ENCODE data around the gene SLC25A22.

The SLC25A22 gene

DNA sequence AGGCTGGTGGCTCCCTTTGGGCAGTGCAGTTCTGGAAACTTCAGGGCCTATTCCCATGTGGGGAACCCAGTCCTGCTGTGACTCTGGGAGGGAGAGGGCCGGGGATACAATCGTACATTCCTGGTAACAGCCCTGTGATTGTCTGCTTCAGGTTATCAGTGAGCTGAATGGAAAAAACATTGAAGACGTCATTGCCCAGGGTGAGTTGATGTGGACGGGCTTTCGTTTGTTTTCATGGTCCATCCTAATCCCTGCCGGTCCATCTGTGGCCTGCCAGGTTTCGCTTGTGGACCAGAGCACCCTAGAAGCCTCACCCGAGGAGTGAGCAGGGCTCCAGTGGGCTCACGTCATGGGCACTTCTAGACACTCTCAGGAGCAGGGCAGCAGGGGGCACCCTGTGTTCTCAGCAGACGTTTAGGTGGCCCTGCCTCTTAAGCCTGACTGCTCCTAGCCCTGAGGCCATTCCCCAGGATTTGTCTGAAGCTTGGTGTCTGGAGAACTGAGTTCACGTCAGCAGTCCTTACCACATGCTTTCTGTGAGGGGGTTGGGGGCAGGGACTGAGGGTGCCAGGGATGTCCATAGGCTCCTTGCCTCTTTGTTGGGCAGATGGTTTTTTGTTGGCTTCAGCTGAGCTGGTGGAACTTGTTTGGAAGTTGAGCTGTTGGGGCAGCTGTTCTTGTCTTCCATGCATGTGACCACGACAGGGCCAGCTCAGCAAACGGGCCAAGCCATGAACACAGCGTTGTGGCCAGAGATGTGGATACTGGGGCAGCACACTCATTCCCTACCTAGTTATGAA, 13.6 kb upstream of the SLC25A22 start:
- TF ChIP-seq NFIC (IDR thresholded peaks at IDR 0.05) (no peak), EP300 (IDR thresholded peaks at IDR 0.05; ENCODE audit: borderline replicate concordance) (no peak), FOXM1 (IDR thresholded peaks at IDR 0.05; ENCODE audit: borderline replicate concordance, low read depth) (no peak), TCF12 (IDR thresholded peaks at IDR 0.05; ENCODE audit: low read depth) (no peak)
- TF ChIP-seq, protein P1, sequence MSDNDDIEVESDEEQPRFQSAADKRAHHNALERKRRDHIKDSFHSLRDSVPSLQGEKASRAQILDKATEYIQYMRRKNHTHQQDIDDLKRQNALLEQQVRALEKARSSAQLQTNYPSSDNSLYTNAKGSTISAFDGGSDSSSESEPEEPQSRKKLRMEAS (IDR thresholded peaks at IDR 0.05), result no peak
- TF ChIP-seq, protein P2, sequence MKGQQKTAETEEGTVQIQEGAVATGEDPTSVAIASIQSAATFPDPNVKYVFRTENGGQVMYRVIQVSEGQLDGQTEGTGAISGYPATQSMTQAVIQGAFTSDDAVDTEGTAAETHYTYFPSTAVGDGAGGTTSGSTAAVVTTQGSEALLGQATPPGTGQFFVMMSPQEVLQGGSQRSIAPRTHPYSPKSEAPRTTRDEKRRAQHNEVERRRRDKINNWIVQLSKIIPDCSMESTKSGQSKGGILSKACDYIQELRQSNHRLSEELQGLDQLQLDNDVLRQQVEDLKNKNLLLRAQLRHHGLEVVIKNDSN (IDR thresholded peaks at IDR 0.05), result no peak

DNA sequence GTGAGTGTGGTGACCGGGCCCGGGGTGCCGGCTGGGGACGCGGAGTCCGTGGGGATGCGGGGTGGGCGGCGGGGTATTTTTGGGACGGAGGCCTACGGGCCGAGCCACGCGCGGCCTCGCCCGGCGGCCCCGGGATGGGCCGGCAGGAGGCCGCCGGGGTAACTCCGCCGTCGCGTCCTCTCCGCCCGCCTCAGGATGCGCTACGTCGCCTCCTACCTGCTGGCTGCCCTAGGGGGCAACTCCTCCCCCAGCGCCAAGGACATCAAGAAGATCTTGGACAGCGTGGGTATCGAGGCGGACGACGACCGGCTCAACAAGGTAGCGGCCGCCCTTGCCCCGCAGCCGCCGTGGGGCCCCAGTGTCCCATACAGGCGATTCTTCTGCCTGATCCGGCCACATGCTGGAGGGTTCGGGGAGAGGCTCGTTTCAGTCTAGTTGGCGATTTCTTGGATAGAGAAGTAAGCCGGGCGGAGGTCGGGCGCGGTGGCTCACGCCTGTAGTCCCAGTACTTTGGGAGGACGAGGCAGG, 12.0 kb upstream of the SLC25A22 start:
- TF ChIP-seq EP300 (IDR thresholded peaks at IDR 0.05; ENCODE audit: borderline replicate concordance), result peak; percentile 7; the same call in 1 of the 2 replicates
- no peak for TF ChIP-seq FOXM1 (IDR thresholded peaks at IDR 0.05; ENCODE audit: borderline replicate concordance, low read depth)

DNA sequence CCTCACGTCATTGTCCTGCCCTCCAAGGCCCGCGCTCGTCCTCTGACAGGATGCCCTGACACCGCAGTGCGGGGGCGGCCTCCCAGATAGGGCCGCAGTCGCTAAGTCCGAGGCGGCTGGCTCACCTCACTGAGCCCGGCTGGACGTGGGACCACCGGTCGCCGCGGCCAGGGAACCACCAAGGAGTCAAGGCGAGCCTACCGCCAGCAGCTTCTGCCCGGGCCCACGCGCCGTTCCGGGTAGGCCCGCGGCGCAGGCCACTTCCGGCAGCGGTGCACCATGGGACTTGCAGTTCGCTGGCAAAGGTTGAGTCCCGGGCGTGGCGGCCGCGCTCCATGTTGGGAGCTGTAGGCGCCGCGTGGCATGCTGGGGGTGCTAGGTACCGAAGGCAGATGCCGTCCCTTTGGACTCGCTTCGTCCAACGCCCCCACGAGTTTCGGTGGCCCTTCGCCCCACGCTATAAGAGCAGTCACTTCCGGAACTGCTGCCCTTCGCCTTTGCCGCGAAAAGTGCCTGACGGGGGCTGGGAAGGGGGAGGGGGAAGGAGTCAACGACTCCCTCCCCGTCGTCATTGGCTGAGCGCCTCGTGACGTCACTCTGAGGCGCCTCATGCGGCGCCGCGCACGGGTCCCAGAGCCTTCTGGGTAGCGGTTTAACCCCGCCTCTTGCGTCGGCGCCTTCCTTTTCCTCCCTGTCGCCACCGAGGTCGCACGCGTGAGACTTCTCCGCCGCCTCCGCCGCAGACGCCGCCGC, 11.4 kb upstream of the SLC25A22 start, which contains the start of gene RPLP2:
Gene RPLP2 (plus strand): TSS at position 681 of the 753 bp plus-strand sequence. CDS start 268 bp downstream, outside the sequence.
- TF ChIP-seq EGR1 (IDR thresholded peaks at IDR 0.05), result peak; percentile 90
- 0 out of 2 replicates have a peak, but pooled peaks have one; percentile 27 for TF ChIP-seq ZBTB7A (IDR thresholded peaks at IDR 0.05; ENCODE audit: low read depth)
- TF ChIP-seq RAD21 (IDR thresholded peaks at IDR 0.05; ENCODE audit: low read depth), result no peak; the same call in 1 of the 2 replicates
- peak; percentile 96 for TF ChIP-seq CREB1 (IDR thresholded peaks at IDR 0.05; ENCODE audit: low read depth)
- TF ChIP-seq TCF12 (IDR thresholded peaks at IDR 0.05; ENCODE audit: low read depth), result peak; percentile 66
- TF ChIP-seq CEBPB (IDR thresholded peaks at IDR 0.05), result no peak
- peak; percentile 90 for TF ChIP-seq TAF1 (IDR thresholded peaks at IDR 0.05; ENCODE audit: low read depth)
- no peak for TF ChIP-seq TEAD4 (IDR thresholded peaks at IDR 0.05)
- peak; percentile 25; the same call in 1 of the 2 replicates for TF ChIP-seq NFIC (IDR thresholded peaks at IDR 0.05)
- TF ChIP-seq, protein P3, sequence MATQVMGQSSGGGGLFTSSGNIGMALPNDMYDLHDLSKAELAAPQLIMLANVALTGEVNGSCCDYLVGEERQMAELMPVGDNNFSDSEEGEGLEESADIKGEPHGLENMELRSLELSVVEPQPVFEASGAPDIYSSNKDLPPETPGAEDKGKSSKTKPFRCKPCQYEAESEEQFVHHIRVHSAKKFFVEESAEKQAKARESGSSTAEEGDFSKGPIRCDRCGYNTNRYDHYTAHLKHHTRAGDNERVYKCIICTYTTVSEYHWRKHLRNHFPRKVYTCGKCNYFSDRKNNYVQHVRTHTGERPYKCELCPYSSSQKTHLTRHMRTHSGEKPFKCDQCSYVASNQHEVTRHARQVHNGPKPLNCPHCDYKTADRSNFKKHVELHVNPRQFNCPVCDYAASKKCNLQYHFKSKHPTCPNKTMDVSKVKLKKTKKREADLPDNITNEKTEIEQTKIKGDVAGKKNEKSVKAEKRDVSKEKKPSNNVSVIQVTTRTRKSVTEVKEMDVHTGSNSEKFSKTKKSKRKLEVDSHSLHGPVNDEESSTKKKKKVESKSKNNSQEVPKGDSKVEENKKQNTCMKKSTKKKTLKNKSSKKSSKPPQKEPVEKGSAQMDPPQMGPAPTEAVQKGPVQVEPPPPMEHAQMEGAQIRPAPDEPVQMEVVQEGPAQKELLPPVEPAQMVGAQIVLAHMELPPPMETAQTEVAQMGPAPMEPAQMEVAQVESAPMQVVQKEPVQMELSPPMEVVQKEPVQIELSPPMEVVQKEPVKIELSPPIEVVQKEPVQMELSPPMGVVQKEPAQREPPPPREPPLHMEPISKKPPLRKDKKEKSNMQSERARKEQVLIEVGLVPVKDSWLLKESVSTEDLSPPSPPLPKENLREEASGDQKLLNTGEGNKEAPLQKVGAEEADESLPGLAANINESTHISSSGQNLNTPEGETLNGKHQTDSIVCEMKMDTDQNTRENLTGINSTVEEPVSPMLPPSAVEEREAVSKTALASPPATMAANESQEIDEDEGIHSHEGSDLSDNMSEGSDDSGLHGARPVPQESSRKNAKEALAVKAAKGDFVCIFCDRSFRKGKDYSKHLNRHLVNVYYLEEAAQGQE (IDR thresholded peaks at IDR 0.05; ENCODE audit: low read depth), result no peak
- TF ChIP-seq, protein P1 (IDR thresholded peaks at IDR 0.05), result peak; percentile 90
- peak; percentile 24; the same call in 1 of the 2 replicates for TF ChIP-seq EP300 (IDR thresholded peaks at IDR 0.05; ENCODE audit: borderline replicate concordance)
- TF ChIP-seq, protein P2 (IDR thresholded peaks at IDR 0.05), result peak; percentile 29; the same call in 1 of the 2 replicates
- peak; percentile 82 for TF ChIP-seq YY1 (IDR thresholded peaks at IDR 0.05; ENCODE audit: low read depth)
- no peak for TF ChIP-seq FOXM1 (IDR thresholded peaks at IDR 0.05; ENCODE audit: borderline replicate concordance, low read depth)

DNA sequence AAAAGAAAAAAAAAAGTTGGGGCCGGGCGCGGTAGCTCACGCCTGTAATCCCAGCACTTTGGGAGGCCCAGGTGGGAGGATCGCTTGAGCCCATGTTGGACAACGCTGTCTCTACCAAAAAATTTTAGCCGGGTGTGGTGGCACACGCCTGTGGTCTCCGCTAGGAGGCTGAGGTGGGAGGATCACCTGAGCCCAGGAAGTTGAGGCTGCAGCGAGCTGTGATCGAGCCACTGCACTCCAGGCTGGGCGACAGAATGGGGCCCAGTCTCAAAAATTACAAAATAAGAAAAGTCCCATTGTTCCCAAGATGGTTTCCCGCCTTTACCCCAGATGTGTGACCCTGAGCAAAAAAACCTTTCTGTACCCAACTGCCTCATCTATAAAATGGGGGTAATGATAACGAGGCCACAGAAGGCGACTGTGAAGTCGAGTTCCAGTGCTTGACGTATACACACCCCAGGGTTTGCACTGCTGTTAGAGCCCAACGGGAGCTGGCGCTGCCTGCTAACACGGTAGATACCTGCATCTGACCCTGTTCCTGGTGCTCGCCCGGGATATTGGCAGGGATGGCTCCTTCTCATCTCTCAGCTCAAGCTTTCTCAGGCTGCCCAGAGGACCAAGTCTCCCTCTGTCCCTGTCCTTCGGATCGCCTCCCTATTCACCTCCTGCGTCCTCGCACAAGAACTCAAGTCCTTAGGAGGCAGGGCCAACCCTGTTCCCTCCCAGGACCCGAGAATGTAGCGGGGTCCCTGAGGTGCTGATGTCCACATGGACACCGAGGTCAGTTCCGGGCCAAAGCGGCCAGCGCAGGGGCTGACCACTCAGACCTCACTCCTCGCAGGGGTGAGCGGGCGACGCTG, 10.6 kb upstream of the SLC25A22 start:
- TF ChIP-seq, protein P2 (IDR thresholded peaks at IDR 0.05), result no peak
- no peak for TF ChIP-seq ZBTB7A (IDR thresholded peaks at IDR 0.05; ENCODE audit: low read depth)

DNA sequence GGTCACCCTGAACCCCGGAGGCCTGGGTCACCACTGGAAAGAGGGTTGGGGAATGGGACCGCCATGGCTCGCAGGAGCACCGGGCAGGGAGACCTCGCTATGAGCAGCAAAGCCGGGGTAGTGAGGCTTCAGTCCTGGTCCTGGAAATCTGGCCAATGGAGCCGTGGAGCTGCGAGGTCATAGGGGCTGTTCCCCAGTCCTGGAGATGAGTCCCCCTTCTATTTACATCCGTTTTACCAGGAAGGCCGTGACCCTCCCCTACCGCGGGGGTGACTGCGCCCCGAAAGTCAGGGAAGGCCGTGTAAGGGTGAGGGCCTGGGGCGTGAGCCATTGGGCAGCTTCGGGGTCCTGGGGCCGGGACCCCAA, 6.5 kb upstream of the SLC25A22 start:
- TF ChIP-seq, protein P1 (IDR thresholded peaks at IDR 0.05), result no peak
- no peak for TF ChIP-seq CEBPB (IDR thresholded peaks at IDR 0.05)
- TF ChIP-seq RAD21 (IDR thresholded peaks at IDR 0.05; ENCODE audit: low read depth), result no peak
- no peak for TF ChIP-seq NFIC (IDR thresholded peaks at IDR 0.05)
- TF ChIP-seq ZBTB7A (IDR thresholded peaks at IDR 0.05; ENCODE audit: low read depth), result no peak
- TF ChIP-seq TCF12 (IDR thresholded peaks at IDR 0.05; ENCODE audit: low read depth), result no peak
- TF ChIP-seq, protein P2 (IDR thresholded peaks at IDR 0.05), result no peak
- TF ChIP-seq CREB1 (IDR thresholded peaks at IDR 0.05; ENCODE audit: low read depth), result no peak
- TF ChIP-seq, protein P3 (IDR thresholded peaks at IDR 0.05; ENCODE audit: low read depth), result no peak
- no peak for TF ChIP-seq FOXM1 (IDR thresholded peaks at IDR 0.05; ENCODE audit: borderline replicate concordance, low read depth)
- TF ChIP-seq TEAD4 (IDR thresholded peaks at IDR 0.05), result no peak
- no peak for TF ChIP-seq EGR1 (IDR thresholded peaks at IDR 0.05)
- TF ChIP-seq TAF1 (IDR thresholded peaks at IDR 0.05; ENCODE audit: low read depth), result no peak
- no peak for TF ChIP-seq EP300 (IDR thresholded peaks at IDR 0.05; ENCODE audit: borderline replicate concordance)
- no peak for TF ChIP-seq YY1 (IDR thresholded peaks at IDR 0.05; ENCODE audit: low read depth)
